GM12891 (cell line): ENCODE results near the gene CIRBP.

Source experiments
- PAX5 ChIP-seq: IDR thresholded peaks from 2 replicates; pipeline ENCODE4 v1.6.1; 2011; ENCODE audit warnings: low read length, moderate library complexity, mild to moderate bottlenecking; ENCODE audit not compliant: insufficient read depth, severe bottlenecking
- POLR2A ChIP-seq: IDR thresholded peaks from 2 replicates; pipeline ENCODE4 v1.6.1; 2011; ENCODE audit warnings: low read depth, low read length, control low read depth
- POLR2AphosphoS5 ChIP-seq: IDR thresholded peaks from 2 replicates; pipeline ENCODE4 v1.6.1; 2011; ENCODE audit warnings: low read depth, low read length, control low read depth
- SPI1 ChIP-seq: IDR thresholded peaks from 2 replicates; pipeline ENCODE4 v1.6.1; 2011; ENCODE audit warnings: low read depth, low read length, control low read depth
- TAF1 ChIP-seq: IDR thresholded peaks from 2 replicates; pipeline ENCODE4 v1.6.1; 2011; ENCODE audit warnings: low read depth, low read length, control low read depth

GRCh38 chr19:1233115-1233667, 35.9 kb upstream of the CIRBP start:
- no peak for TF ChIP-seq POLR2A
- TF ChIP-seq POLR2AphosphoS5: no peak
- no peak for TF ChIP-seq PAX5
- TF ChIP-seq TAF1: no peak
- TF ChIP-seq SPI1: no peak
